Testis (tissue), 5 donors: ENCODE measurements around the gene SYNPO. TPM values are rescaled to one million over a fixed set of nuclear protein-coding genes. Genes with fewer than 3 reads are reported as not detected.

Experiments
- DNase-seq: peaks from one replicate; pipeline ENCODE4 v3.0.0-alpha.2; 2019
- H3K27ac ChIP-seq, 2 donors: fragments of 200-600 bp; sonication (generic); one replicate each; pipeline ENCODE4 v1.5.1; 2019
- H3K27me3 ChIP-seq: fragments of 200-600 bp; sonication (generic); one replicate; pipeline ENCODE4 v1.5.1; 2019
- H3K36me3 ChIP-seq: fragments of 200-600 bp; sonication (generic); one replicate; pipeline ENCODE4 v1.5.1; 2017; ENCODE audit warnings: low read depth; ENCODE audit errors: missing control alignments
- H3K4me1 ChIP-seq: fragments of 200-600 bp; sonication (generic); one replicate; pipeline ENCODE4 v1.5.1; 2019
- H3K4me3 ChIP-seq, 2 donors: fragments of 200-600 bp; sonication (generic); one replicate each; pipeline ENCODE4 v1.5.1; 2017 to 2019
- H3K9me3 ChIP-seq: fragments of 200-600 bp; sonication (generic); one replicate; pipeline ENCODE4 v1.5.1; 2017
- CTCF ChIP-seq, 3 experiments: fragments of 450-650 bp in 2 of 3; fragments of 200-600 bp in 1 of 3; sonication (generic) in 1 of 3; IDR thresholded peaks; one replicate each; pipeline ENCODE4 v1.5.1; 2016 to 2019; ENCODE audit warnings: antibody characterized with exemption in 3 of 3, mild to moderate bottlenecking in 2 of 3, moderate library complexity in 1 of 3
- POLR2A ChIP-seq: fragments of 450-650 bp; IDR thresholded peaks from one replicate; pipeline ENCODE4 v1.6.1; 2017; ENCODE audit warnings: antibody characterized with exemption, mild to moderate bottlenecking, moderate library complexity
- WGBS, 2 donors: methylation state at CpG; one replicate each; pipeline ENCODE4 v1.1.5; 2018; 5-methylcytosine and 5-hydroxymethylcytosine counted together
- intact Hi-C: fragments of 100-400 bp; cut with DNase I; formaldehyde crosslinking; loops from one replicate; pipeline ENCODE4 v1.15.1; 2023; ENCODE audit warnings: low total_unique reads
- long read RNA-seq, 2 donors: transcript quantifications; one replicate each; lab custom pipeline, GENCODE V29; 2026
- polyA plus RNA-seq: library from polyadenylated mRNA; stranded (reverse); fragments of 350-450 nt; fragmentation: Illumina TruSeq; extraction: RNeasy Lipid Tissue Mini Kit (QIAGEN cat#74804); gene quantifications from one replicate; pipeline ENCODE4 v1.2.3, GENCODE V29; 2014; ENCODE audit warnings: low read depth, low replicate concordance; ENCODE audit not compliant: insufficient read depth
- total RNA-seq, 2 donors: library from RNA; depleted of rRNA; stranded (reverse); fragments of >200 nt; gene quantifications; one replicate each; pipeline ENCODE4 v1.2.3, GENCODE V29; 2016

SYNPO gene
- total RNA-seq = 10 to 100 TPM; 49.1 to 53.2 TPM
- 52.2 TPM for polyA plus RNA-seq
- long read RNA-seq, donor 1, full-length matches to known transcripts = 26 of 48 reads
- long read RNA-seq, donor 1, partial matches to known transcripts = 11 of 48 reads
- long read RNA-seq, donor 1, other reads (novel, unspliced or antisense) = 11 of 48 reads
- long read RNA-seq, donor 2, full-length matches to known transcripts = 7 of 18 reads
- long read RNA-seq, donor 2, partial matches to known transcripts = 6 of 18 reads
- long read RNA-seq, donor 2, other reads (novel, unspliced or antisense) = 5 of 18 reads

GRCh38 chr5:150640311-150641005, at the start of gene SYNPO:
Gene SYNPO, plus strand, starts transcription at chr5:150640660. Its CDS starts 7,616 bp downstream, at chr5:150648276.
- TF ChIP-seq POLR2A (no peak), CTCF (IDR thresholded peaks at IDR 0.05) (no peak)
- H3K36me3 ChIP-seq = no peaks in the 10 kb centered on the region
- intact Hi-C loops = no loop called here
- no peaks in the 10 kb centered on the region for H3K27me3 ChIP-seq
- DNase-seq = peak; percentile 85
- WGBS, 2 donors = 21 to 32% methylated on average over 13 to 14 of the region's 14 CpGs
- H3K4me1 ChIP-seq = peaks cover 84% of the 10 kb centered on the region
- H3K9me3 ChIP-seq = no peaks in the 10 kb centered on the region
- H3K4me3 ChIP-seq = peak within 1 kb of the TSS; percentile 5 to 57
- H3K27ac ChIP-seq = peak within 1 kb of the TSS; percentile 79 to 88

GRCh38 chr5:150590979-150591695, 49.3 kb upstream of the SYNPO start:
- intact Hi-C loops = loop anchor here (10.0 kb wide), 1 partner anchor 64 kb away; no protein-coding TSS in a partner anchor
- WGBS, 2 donors = 39 to 46% methylated on average over 6 to 12 of the region's 12 CpGs
- no peak for TF ChIP-seq CTCF (IDR thresholded peaks at IDR 0.05)
- DNase-seq = peak; percentile 40
- Histone ChIP-seq H3K4me3 (no peak overlapping the region), H3K27ac (peak overlapping the region; percentile 39 to 64), H3K36me3 (no peaks in the 10 kb centered on the region), H3K27me3 (no peaks in the 10 kb centered on the region), H3K4me1 (peaks cover 38% of the 10 kb centered on the region), H3K9me3 (no peaks in the 10 kb centered on the region)

GRCh38 chr5:150593593-150593992, 46.9 kb upstream of the SYNPO start:
- intact Hi-C loops = loop anchor here (10.0 kb wide), 1 partner anchor 61 kb away; no protein-coding TSS in a partner anchor
- no peak for DNase-seq
- Histone ChIP-seq H3K9me3 (no peaks in the 10 kb centered on the region), H3K27ac (no peak overlapping the region), H3K27me3 (no peaks in the 10 kb centered on the region), H3K4me1 (peaks cover 40% of the 10 kb centered on the region), H3K36me3 (no peaks in the 10 kb centered on the region), H3K4me3 (no peak overlapping the region)
- 59 to 89% methylated on average over 4 of the region's 4 CpGs for WGBS, 2 donors
- TF ChIP-seq CTCF (IDR thresholded peaks at IDR 0.05) (no peak), POLR2A (no peak)

- H3K4me1 ChIP-seq = peaks cover 40% of the 10 kb centered on the region
- H3K36me3 ChIP-seq = no peaks in the 10 kb centered on the region
- TF ChIP-seq POLR2A = no peak
- TF ChIP-seq CTCF (IDR thresholded peaks at IDR 0.05) = no peak
- intact Hi-C loops = loop anchor here (10.0 kb wide), 1 partner anchor 61 kb away; no protein-coding TSS in a partner anchor
- no peaks in the 10 kb centered on the region for H3K27me3 ChIP-seq
- no peak overlapping the region for H3K4me3 ChIP-seq
- no peaks in the 10 kb centered on the region for H3K9me3 ChIP-seq
- WGBS, 2 donors = 54 to 59% methylated on average over 7 of the region's 7 CpGs
- no peak for DNase-seq
- H3K27ac ChIP-seq = no peak overlapping the region
These were observed 46.5 kb upstream of the SYNPO start for GRCh38 chr5:150593996-150594395.
